A549 (cell line): ENCODE measurements around the gene ENTHD1.

Source experiments
- CEBPB ChIP-seq, 2 experiments: fragments of >200 bp in 1 of 2; sonication (Bioruptor Twin) in 1 of 2; formaldehyde crosslinking in 1 of 2; IDR thresholded peaks; 2 replicates each; pipeline ENCODE4 v1.6.1; 2012 to 2016
- CTCF ChIP-seq: fragments of >200 bp; sonication (Bioruptor Twin); formaldehyde crosslinking; IDR thresholded peaks from 3 replicates; pipeline ENCODE4 v1.5.1; 2016
- EP300 ChIP-seq, 2 experiments: fragments of >200 bp; sonication (Bioruptor Twin); formaldehyde crosslinking; IDR thresholded peaks; 2 replicates in 1 of 2; 3 replicates in 1 of 2; pipeline ENCODE4 v1.6.1; 2016 to 2017
- KDM1A ChIP-seq: fragments of 200-600 bp; sonication (generic); IDR thresholded peaks from 2 replicates; pipeline ENCODE4 v1.6.1; 2016; ENCODE audit warnings: low read depth, mild to moderate bottlenecking
- MAFK ChIP-seq: fragments of 450-650 bp; IDR thresholded peaks from 2 replicates; pipeline ENCODE4 v1.6.1; 2014; ENCODE audit not compliant: partially characterized antibody
- MAX ChIP-seq: IDR thresholded peaks from 2 replicates; pipeline ENCODE4 v1.6.1; 2012
- NPAS2 ChIP-seq: fragments of 250-450 bp; sonication (Bioruptor Pico); IDR thresholded peaks from 2 replicates; pipeline ENCODE4 v1.8.0; 2022; ENCODE audit warnings: mild to moderate bottlenecking, moderate library complexity, borderline replicate concordance
- NR3C1 ChIP-seq: fragments of >200 bp; sonication (Bioruptor Twin); formaldehyde crosslinking; IDR thresholded peaks from 3 replicates; pipeline ENCODE4 v1.6.1; 2017
- RAD21 ChIP-seq, 2 experiments: fragments of >200 bp in 1 of 2; sonication (Bioruptor Twin) in 1 of 2; formaldehyde crosslinking in 1 of 2; IDR thresholded peaks in 1 of 2; conservative IDR thresholded peaks in 1 of 2; 2 replicates in 1 of 2; 3 replicates in 1 of 2; pipeline ENCODE4 v1.6.1; 2012 to 2018; ENCODE audit warnings: inconsistent platforms in 1 of 2
- SREBF2 ChIP-seq: fragments of 450-650 bp; IDR thresholded peaks from 2 replicates; pipeline ENCODE4 v1.6.1; 2014; ENCODE audit warnings: mild to moderate bottlenecking, moderate library complexity

GRCh38 chr22:39724390-39724789, 169.2 kb downstream of the ENTHD1 start:
- TF ChIP-seq CTCF (no peak), KDM1A (no peak), EP300 (IDR thresholded peaks at IDR 0.05) (no peak), SREBF2 (no peak), RAD21 (conservative IDR thresholded peaks at IDR 0.05 in 1 of 2, IDR thresholded peaks at IDR 0.05 in 1 of 2) (no peak), CEBPB (IDR thresholded peaks at IDR 0.05) (no peak), NR3C1 (no peak), NPAS2 (CRISPR knock-in tag) (no peak), MAFK (no peak), MAX (no peak)
